ENCODE results near the gene SART1.
A peak's percentile ranks its signal among the peaks of the same experiment; 100 is the strongest.

Gene SART1

DNA sequence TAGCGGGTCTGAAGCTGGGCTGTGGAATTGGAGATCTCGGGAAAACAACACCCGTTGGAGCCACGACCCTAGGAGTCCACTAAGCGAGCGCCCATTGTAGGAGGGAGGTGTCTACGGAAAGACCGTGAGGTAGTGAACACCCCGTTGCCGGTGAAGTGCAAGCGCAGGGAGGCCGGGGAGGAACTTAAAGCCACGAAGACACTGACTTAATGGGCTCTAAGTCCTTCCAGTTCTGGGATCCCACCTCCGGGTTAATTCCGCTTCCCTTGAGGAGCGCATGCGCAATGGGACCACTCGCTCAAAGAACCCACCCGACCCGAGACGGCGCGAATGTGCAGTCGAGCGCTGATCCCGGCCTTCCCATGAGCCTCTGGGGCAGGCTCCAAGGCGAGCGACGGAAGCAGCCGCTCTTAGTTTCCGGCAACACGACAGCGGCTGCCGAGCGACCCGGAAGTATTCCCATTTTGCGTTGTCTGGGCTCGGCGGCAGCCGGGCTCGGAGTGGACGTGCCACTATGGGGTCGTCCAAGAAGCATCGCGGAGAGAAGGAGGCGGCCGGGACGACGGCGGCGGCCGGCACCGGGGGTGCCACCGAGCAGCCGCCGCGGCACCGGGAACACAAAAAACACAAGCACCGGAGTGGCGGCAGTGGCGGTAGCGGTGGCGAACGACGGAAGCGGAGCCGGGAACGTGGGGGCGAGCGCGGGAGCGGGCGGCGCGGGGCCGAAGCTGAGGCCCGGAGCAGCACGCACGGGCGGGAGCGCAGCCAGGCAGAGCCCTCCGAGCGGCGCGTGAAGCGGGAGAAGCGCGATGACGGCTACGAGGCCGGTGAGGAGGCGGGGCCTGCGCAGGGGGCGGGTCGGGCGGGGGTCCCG lies at the start of gene SART1:
TSS of gene SART1 (plus strand) at position 468 of the 874 bp plus-strand sequence. CDS start at position 515, 47 bp downstream.
- peak; percentile 98 for DNase-seq

DNA sequence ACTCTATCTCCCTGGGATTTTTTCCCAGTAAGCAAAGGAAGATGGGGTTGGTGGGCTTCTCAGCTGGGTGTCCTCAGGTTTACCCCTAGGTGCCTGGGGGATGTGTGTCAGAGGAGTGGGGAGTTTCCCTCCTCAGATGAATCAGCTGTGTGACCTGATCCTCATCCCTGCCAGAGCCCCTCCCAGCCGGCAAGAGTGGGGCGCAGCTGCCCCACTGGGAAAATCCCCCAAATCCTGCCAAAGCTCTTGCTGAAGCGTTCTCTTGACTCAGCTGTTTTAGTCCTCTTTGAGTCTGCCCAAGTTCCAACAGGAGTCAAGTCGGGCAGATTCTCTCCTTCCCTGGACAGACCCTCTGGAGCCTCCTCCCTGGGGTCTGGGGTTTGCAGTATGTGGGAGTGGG lies 48.7 kb upstream of the SART1 start:
- peak; percentile 87 for DNase-seq

DNA sequence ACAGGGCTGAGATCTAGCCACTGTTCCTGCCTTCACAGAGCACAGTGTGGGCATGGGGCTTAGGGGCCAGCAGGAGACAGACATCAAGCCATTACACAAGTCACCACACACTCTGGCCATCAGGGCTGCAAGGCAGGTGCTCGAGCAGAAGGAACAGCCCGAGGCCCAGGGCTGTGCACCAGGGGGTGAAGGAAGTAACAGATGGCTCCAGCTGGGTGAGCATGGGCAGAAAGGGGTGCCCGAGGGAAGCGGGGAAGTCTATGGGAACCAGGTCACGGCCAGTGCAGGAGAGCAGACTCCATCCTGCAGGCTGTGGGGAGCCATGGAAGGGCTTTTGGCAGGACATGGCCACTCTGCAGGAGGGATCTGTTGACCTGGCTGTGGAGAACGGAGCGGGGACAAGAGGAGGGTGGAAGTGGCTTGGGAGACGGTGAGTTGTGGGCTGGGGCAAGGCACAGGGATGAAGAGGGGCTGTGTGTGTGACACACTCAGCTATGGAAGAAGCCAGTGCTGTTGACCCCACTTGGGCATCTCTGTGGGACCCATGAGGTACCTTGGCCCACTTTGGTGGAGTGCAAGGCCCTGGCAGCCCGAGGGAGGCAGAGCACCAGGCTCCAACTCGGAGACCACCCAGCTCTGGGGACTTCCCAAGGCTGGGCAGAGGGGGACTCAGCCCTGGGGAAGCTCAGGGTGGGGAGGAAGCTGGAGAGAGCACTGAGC lies 46.3 kb upstream of the SART1 start:
- peak; percentile 70 for DNase-seq

GRCh38 chr11:65915821-65916251 lies 45.7 kb upstream of the SART1 start:
- peak; percentile 100 for DNase-seq

GRCh38 chr11:65916391-65916790 lies 45.1 kb upstream of the SART1 start:
- DNase-seq: no peak

GRCh38 chr11:65917077-65917433 lies 44.5 kb upstream of the SART1 start:
- no peak for DNase-seq

DNA sequence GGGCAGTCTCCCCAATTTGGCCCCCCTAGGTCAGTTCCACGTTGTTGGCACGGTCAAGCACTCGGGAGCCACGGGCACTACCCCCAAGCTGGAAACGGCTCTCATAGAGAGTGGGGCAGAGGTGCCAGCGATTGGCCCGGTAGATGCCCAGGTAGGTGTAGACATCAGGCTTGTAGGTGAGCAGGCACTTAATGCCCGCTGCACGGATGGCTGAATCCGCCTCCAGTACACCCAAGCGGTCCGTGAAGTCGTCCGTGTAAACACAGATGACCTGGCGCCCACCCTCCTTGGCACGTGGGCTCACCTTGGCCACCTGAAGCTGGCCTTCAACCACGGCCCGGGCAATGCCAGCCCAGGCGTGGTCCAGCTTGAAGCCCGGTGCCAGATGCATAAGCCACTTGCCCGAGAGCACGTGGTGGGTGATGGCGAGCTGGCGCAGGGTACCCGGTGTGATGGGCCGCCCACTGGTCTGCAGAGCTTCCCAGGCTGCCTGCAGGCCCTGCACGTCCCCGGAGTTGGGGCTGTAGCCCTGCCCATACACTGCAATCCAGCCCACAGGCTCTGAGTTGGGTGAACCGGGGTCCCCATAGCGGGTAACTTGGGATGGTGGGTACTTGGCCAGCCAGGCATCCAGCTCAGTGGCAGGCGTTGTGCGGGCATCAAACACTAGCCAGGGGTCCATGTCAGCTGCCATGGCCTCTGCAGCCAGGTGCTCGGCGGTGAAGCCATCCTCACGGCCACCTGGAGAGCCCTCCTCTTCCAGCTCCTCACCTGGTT lies 43.9 kb upstream of the SART1 start:
- DNase-seq: no peak

DNA sequence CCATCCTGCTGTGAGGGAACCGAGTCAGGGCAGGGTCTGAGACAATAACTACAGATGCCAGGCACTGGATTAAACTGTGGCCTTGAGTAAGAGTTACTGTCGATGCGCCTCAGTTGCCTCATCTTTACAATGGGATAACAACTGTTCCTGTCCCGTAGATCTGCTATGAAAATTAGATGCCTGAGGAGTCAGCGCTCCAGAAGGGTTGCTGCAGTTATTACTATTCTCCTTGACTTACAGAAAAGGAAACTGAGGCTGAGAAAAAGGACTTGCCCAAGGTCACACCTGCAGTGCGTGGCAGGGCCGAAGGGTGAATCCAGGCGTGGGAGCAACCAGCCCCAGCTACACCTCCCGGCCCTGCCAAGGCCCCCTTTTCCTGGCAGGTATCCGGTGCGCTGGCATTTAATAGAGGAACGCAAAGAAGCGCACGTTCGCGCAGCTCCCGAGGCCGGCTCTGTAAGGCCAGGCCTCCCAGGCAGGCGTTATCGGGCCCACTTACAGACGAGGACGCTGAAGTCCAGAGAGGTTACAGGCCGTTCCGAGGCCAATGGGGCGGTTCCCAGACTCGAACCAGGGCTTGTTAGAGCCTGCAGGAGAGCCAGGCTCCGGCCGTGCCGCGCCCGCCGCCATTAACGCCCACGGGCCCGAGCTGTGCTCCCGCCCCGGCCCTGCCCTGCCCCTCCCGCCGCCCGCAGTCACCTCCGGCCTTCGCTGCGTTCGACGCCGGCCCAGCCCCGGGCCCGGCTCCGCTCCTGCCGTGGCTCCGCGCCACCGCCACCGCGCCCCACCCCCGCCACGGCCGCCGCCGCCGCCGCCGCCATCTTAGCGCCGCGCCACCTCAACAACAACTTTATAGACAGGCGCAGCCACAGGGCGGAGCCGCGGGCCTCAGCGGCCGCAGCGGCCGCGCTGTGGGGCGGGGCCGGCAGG lies 43.1 kb upstream of the SART1 start, which contains the start of gene C11orf68:
TSS of gene C11orf68 (minus strand) at position 852 of the 930 bp plus-strand sequence. CDS start at position 821, 31 bp downstream.
- DNase-seq: peak; percentile 48

DNA sequence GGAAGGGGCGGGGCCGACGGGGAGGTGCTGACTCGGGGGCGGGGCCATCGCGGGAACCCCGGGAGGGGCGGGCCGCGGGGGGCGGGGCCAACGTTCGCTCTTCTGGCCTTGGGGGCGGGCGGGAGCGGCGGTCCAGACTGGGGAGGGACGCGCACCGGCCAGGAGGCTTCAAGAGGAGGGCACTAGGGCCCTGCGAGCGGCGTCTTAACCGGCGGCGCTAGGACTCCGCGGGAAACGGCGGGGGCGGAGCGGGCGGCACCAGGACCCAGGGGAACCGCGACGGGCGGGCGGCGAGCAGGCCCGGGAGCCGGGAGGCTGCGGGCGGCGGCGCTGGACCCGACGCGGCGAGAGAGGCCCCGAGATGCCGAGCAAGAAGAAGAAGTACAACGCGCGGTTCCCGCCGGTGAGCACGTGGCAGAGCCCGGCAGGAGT lies 42.4 kb upstream of the SART1 start, which contains the start of gene DRAP1:
TSS of gene DRAP1 (plus strand) at position 286 of the 432 bp plus-strand sequence. CDS start at position 362, 76 bp downstream.
- DNase-seq: peak; percentile 98

- DNase-seq: no peak
These were observed 41.8 kb upstream of the SART1 start for GRCh38 chr11:65919573-65920371.

GRCh38 chr11:65920372-65920802 lies 41.1 kb upstream of the SART1 start:
- peak; percentile 26 for DNase-seq

DNA sequence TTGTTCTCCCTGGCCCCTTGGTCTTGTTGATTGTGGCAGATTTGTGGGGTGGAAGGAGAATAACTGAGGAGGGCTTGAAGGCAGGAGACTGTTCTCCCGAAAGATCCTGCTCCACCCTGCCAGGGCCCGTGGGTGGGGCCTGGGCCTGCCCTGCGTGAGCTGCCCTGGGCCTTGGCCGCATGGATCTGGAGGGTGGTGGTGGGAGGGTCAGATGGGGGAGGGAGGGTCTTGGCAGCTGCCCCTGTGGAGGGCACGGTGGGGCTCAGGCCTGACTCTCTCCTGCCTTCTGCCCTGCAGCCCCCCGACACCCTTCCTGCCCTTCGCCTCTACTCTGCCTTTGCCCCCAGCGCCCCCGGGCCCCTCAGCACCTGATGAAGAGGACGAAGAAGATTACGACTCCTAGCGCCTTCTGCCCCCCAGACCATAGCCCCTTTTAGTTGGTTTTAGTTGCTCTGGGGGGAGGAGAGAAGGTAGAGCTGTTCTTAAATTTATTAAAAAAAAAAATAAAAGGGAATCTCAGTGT lies 40.4 kb upstream of the SART1 start:
- no peak for DNase-seq

DNA sequence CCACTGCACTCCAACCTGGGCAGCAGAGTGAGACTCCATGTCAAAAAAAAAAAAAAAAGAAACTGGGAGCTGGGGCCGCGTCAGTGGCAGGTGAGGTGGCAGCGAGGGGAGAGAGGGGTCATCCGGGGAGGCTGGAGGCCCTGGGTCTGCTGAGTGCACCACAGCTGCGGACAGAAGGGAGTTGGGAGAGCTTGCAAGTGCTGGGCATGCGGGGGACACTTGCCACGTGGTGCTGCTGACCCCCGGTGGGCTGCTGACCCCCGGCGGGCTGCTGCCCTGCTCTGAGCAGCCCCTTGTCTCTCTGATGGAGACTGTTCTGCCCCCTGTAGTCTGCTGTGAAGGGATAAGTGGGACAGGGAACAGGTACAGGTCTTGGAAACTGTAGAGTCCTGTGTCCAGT lies 39.7 kb upstream of the SART1 start:
- DNase-seq: no peak

DNA sequence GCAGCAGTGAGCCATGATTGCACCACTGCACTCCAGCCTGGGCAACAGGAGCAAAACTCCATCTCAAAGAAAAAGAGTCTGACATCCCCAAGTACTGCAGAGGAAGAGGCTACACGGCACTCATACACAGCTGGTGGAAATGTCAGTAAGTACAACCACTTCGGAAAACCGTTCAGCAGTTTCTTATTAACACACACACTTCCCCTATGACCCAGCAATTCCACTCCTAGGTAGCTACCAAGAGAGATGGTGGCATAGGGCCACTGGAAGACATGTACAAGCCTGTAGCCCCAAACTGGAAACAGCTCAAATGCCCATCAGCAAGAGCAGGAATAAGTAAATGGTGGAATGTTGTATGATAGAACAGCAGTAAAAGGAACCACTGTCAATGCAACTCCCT lies 39.0 kb upstream of the SART1 start:
- DNase-seq: no peak

GRCh38 chr11:65925397-65925796 lies 36.1 kb upstream of the SART1 start:
- no peak for DNase-seq

DNA sequence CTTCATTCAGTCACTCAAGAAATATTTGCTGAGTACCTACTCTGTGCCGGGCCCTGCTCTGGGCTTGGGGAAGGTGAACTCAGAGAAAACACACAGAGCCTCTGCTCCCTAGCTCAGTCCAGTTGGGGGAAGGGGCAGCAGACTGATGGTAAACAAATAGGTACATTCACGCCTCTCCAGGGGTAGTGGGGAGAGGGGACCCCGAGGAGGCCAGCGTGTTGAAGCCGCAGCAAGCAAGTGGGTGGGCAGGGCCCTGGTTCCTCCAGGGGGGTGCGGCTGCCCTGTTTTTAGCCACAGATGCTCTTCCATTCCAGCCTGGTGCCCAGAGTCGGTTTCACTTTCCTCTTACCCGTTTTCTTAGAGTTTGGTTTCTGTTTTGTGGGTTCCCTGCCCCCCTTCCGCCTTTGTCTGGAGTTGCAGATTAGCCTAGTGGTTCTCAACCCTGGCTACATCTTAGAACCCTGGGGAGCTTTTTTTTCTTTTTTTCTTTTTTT lies 33.6 kb upstream of the SART1 start:
- DNase-seq: no peak

GRCh38 chr11:65928667-65929066 lies 32.9 kb upstream of the SART1 start:
- DNase-seq: no peak

DNA sequence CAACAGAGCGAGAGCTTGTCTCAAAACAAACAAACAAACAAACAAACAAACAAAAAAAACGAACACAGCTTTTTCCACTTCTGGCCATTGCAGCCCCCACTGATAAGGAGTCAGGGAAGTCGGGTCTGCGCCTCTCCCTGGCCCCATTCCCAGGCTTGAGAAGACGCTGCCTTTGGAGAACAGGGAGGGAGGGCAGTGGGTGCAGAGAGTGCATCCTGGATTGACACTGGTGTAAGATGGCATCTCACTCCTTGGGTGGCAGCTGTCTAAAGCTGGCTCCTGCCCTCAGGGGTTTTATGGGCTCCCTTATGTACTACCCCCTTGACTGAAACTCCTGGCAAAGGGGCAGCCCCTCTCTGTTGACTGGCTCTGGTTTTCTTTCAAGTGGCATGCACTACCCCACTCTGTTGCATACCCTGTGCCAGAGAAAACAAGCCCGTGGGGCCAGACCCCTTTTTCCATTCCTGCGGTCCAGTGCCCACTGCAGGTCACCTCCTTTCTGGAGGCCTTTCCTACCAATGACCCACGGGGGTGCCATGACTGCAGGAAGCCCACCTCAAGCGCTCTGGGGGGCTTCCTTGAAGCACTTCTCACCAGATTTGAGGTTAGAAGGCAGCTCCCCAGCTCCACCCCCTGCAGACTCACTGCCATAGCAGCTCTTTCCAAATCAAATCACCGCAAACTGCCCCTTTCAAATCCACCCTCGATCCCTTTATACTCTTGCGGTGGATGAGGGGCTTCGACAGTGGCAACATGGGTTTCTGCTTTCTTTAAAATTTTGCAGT lies 29.6 kb upstream of the SART1 start:
- no peak for DNase-seq

DNA sequence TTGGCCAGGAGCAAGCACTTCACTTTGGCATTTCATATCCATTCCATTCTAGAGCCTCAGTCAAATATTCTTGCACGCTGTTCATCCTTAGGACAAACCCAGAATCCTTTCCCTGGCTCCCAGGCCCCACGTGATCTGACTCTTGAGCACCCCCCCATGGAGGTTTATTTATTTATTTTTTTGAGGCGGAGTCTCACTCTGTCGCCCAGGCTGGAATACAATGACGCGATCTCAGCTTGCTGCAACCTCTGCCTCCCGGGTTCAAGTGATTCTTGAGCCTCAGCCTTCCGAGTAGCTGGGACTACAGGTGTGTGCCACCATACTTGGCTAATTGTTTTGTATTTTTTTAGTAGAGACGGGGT lies 29.0 kb upstream of the SART1 start:
- peak; percentile 53 for DNase-seq

DNA sequence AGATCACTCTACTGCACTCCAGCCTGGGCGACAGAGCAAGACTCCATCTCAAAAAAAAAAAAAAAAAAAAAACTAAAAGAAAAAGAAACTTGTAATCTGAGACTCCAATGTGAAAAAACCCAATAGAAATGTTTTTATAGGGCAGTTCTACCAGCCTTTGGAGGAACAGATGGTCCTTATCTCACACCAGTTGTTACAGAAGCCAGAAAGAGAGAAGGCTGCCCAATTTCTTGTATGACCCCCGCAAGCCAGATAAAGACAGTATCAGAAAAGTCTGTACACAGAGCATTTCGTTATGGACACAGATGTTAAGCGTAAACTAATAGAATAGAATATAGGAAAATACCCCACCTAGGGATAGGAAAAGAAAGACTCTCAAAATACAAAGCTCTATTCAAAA lies 27.5 kb upstream of the SART1 start:
- DNase-seq: no peak
